H1 (cell line): ENCODE data around the gene TPD52L2. TPM values are rescaled to one million over a fixed set of nuclear protein-coding genes. Genes with fewer than 3 reads are reported as not detected.

ENCODE experiments used
- CTCF ChIA-PET: fragments of 300-600 bp; sonication (Branson Sonifier 250); formaldehyde crosslinking; loops from one replicate; lab custom pipeline; 2021; ENCODE audit not compliant: partially characterized antibody; lab: Charles Lee
- POLR2A ChIA-PET: fragments of 300-600 bp; sonication (Branson Sonifier 250); formaldehyde crosslinking; loops from one replicate; lab custom pipeline; 2021; ENCODE audit warnings: inconsistent platforms; ENCODE audit not compliant: partially characterized antibody; lab: Charles Lee
- DNase-seq, 2 experiments: peaks; one replicate each; pipeline versions ENCODE4 v3.0.0 to v3.0.0-alpha.2; 2010 to 2022; ENCODE audit warnings: low spot score in 2 of 2, low read depth in 1 of 2, mixed read lengths in 1 of 2
- FAIRE-seq: peaks from 2 replicates; lab custom pipeline; 2011; peaks lifted over from hg19 to GRCh38; lab: Jason Lieb, UNC
- H2AFZ ChIP-seq: 2 replicates; pipeline ENCODE4 v1.8.1; 2012; ENCODE audit warnings: low read length, inconsistent platforms
- H2AK5ac ChIP-seq: 2 replicates; pipeline ENCODE4 v1.6.1; 2013; ENCODE audit warnings: low read depth, low read length
- H2BK120ac ChIP-seq: replicated peaks from 2 replicates; pipeline ENCODE3; 2013; ENCODE audit warnings: low read depth, low read length, inconsistent platforms
- H2BK12ac ChIP-seq: 2 replicates; pipeline ENCODE4 v1.6.1; 2013; ENCODE audit warnings: low read depth, low read length
- H2BK15ac ChIP-seq: 2 replicates; pipeline ENCODE4 v1.6.1; 2013; ENCODE audit warnings: low read length
- H2BK20ac ChIP-seq: 2 replicates; pipeline ENCODE4 v1.6.1; 2013; ENCODE audit warnings: low read length
- H2BK5ac ChIP-seq: 2 replicates; pipeline ENCODE4 v1.6.1; 2013; ENCODE audit warnings: low read depth, low read length
- H3K14ac ChIP-seq: 2 replicates; pipeline ENCODE4 v1.6.1; 2013; ENCODE audit warnings: inconsistent platforms; ENCODE audit not compliant: insufficient read length
- H3K18ac ChIP-seq: 2 replicates; pipeline ENCODE4 v1.6.1; 2013; ENCODE audit warnings: low read length; ENCODE audit errors: extremely low read depth
- H3K23ac ChIP-seq: 2 replicates; pipeline ENCODE4 v1.6.1; 2013; ENCODE audit warnings: inconsistent platforms; ENCODE audit not compliant: insufficient read length
- H3K23me2 ChIP-seq: 2 replicates; pipeline ENCODE4 v1.6.1; 2013; ENCODE audit warnings: low read depth, low read length
- H3K27ac ChIP-seq: 2 replicates; pipeline ENCODE4 v1.6.1; 2011; ENCODE audit warnings: low read depth, low read length, inconsistent platforms
- H3K27me3 ChIP-seq, 4 experiments: replicated peaks in 1 of 4; 1 replicate in 1 of 4; 2 replicates in 3 of 4; pipeline versions ENCODE4 v1.6.1 to v1.8.1; 2011 to 2013; ENCODE audit warnings: low read length in 3 of 4, mild to moderate bottlenecking in 3 of 4, inconsistent platforms in 2 of 4, mixed read lengths in 2 of 4, moderate library complexity in 1 of 4; ENCODE audit not compliant: control insufficient read depth in 3 of 4, insufficient read depth in 3 of 4; ENCODE audit errors: extremely low read depth in 1 of 4
- H3K36me3 ChIP-seq, 4 experiments: 2 replicates each; pipeline versions ENCODE4 v1.6.1 to v1.8.1; 2011 to 2013; ENCODE audit warnings: mild to moderate bottlenecking in 4 of 4, low read length in 3 of 4, moderate library complexity in 2 of 4, control low read depth in 1 of 4, inconsistent platforms in 1 of 4; ENCODE audit not compliant: insufficient read depth in 4 of 4, control insufficient read depth in 2 of 4
- H3K4ac ChIP-seq: replicated peaks from 2 replicates; pipeline ENCODE3; 2013; ENCODE audit warnings: low read length, low read depth, mixed read lengths, inconsistent platforms; ENCODE audit not compliant: insufficient read length
- H3K4me1 ChIP-seq, 4 experiments: replicated peaks in 1 of 4; 1 replicate in 1 of 4; 2 replicates in 3 of 4; pipeline versions ENCODE4 v1.6.1 to v1.8.1; 2011 to 2013; ENCODE audit warnings: low read length in 3 of 4, inconsistent platforms in 2 of 4, mixed read lengths in 1 of 4; ENCODE audit not compliant: insufficient read depth in 4 of 4, control insufficient read depth in 3 of 4
- H3K4me2 ChIP-seq, 2 experiments: 2 replicates each; pipeline versions ENCODE4 v1.6.1 to v1.8.1; 2011 to 2013; ENCODE audit warnings: low read depth in 2 of 2, low read length in 2 of 2, control low read depth in 1 of 2, inconsistent platforms in 1 of 2, mild to moderate bottlenecking in 1 of 2; ENCODE audit not compliant: insufficient read depth in 1 of 2
- H3K4me3 ChIP-seq, 4 experiments: fragments of 200-600, 300-600 bp in 1 of 4; sonication (generic), shearing (Covaris generic), sonication (Bioruptor Twin) in 1 of 4; 2 replicates each; pipeline versions ENCODE4 v1.5.1 to v1.8.1; 2011 to 2016; ENCODE audit warnings: low read length in 4 of 4, low read depth in 3 of 4, control low read depth in 2 of 4, inconsistent platforms in 2 of 4, mild to moderate bottlenecking in 2 of 4, mixed read lengths in 1 of 4, moderate library complexity in 1 of 4; ENCODE audit not compliant: insufficient read depth in 2 of 4; ENCODE audit errors: extremely low read depth in 1 of 4
- H3K56ac ChIP-seq: replicated peaks from 2 replicates; pipeline ENCODE3; 2013; ENCODE audit warnings: low read depth, mild to moderate bottlenecking, mixed read lengths, low read length, inconsistent platforms; ENCODE audit not compliant: insufficient read length
- H3K79me1 ChIP-seq: 2 replicates; pipeline ENCODE4 v1.6.1; 2013; ENCODE audit warnings: low read depth, low read length, control low read depth
- H3K79me2 ChIP-seq, 2 experiments: 2 replicates each; pipeline versions ENCODE4 v1.6.1 to v1.8.1; 2012 to 2013; ENCODE audit warnings: low read length in 2 of 2, mild to moderate bottlenecking in 2 of 2, inconsistent platforms in 1 of 2; ENCODE audit not compliant: insufficient read depth in 2 of 2, control insufficient read depth in 1 of 2
- H3K9ac ChIP-seq, 4 experiments: replicated peaks in 1 of 4; 1 replicate in 1 of 4; 2 replicates in 3 of 4; pipeline versions ENCODE4 v1.6.1 to v1.8.1; 2011 to 2013; ENCODE audit warnings: low read depth in 3 of 4, low read length in 3 of 4, control low read depth in 2 of 4, mild to moderate bottlenecking in 2 of 4, moderate library complexity in 2 of 4, inconsistent platforms in 1 of 4; ENCODE audit errors: extremely low read depth in 1 of 4
- H3K9me3 ChIP-seq, 2 experiments: 2 replicates each; pipeline versions ENCODE4 v1.6.1 to v1.8.1; 2012 to 2013; ENCODE audit warnings: mild to moderate bottlenecking in 2 of 2, moderate library complexity in 2 of 2, control low read depth in 1 of 2, inconsistent platforms in 1 of 2, low read depth in 1 of 2, low read length in 1 of 2, mixed read lengths in 1 of 2; ENCODE audit not compliant: insufficient read depth in 2 of 2
- H4K20me1 ChIP-seq, 2 experiments: replicated peaks in 1 of 2; 2 replicates each; pipeline versions ENCODE3 to v1.8.1; 2011 to 2013; ENCODE audit warnings: inconsistent platforms in 2 of 2, low read length in 2 of 2, mild to moderate bottlenecking in 1 of 2; ENCODE audit not compliant: insufficient read depth in 2 of 2, control insufficient read depth in 1 of 2
- H4K5ac ChIP-seq: 2 replicates; pipeline ENCODE4 v1.6.1; 2013; ENCODE audit warnings: low read length, low read depth, mixed read lengths, inconsistent platforms; ENCODE audit not compliant: insufficient read length
- H4K8ac ChIP-seq: 2 replicates; pipeline ENCODE4 v1.8.0; 2013; ENCODE audit warnings: mild to moderate bottlenecking, moderate library complexity, low read length, inconsistent platforms; ENCODE audit not compliant: insufficient read depth; ENCODE audit errors: extremely low read depth
- H4K91ac ChIP-seq: replicated peaks from 2 replicates; pipeline ENCODE3; 2013; ENCODE audit warnings: low read length, mixed read lengths, inconsistent platforms; ENCODE audit not compliant: insufficient read length
- CBX5 ChIP-seq: fragments of 300-800, 300-1000 bp; sonication (generic); IDR thresholded peaks from 2 replicates; pipeline ENCODE4 v1.7.1; 2016; ENCODE audit warnings: antibody characterized with exemption, low read length, low read depth
- CTCF ChIP-seq, 3 experiments: IDR thresholded peaks; 1 replicate in 2 of 3; 2 replicates in 1 of 3; pipeline versions ENCODE4 v1.5.1 to v1.6.1; 2011; ENCODE audit warnings: low read length in 3 of 3, mild to moderate bottlenecking in 3 of 3, inconsistent platforms in 2 of 3, low read depth in 1 of 3, moderate library complexity in 1 of 3; ENCODE audit not compliant: insufficient read depth in 1 of 3; ENCODE audit errors: control extremely low read depth in 1 of 3
- EGR1 ChIP-seq: IDR thresholded peaks from 2 replicates; pipeline ENCODE4 v1.6.1; 2011; ENCODE audit warnings: low read depth, low read length, borderline replicate concordance
- EZH2 ChIP-seq: fragments of 200-600 bp; sonication (generic); IDR thresholded peaks from 2 replicates; pipeline ENCODE4 v1.7.1; 2012; ENCODE audit warnings: low read depth, mild to moderate bottlenecking, moderate library complexity, low read length, inconsistent platforms; ENCODE audit not compliant: severe bottlenecking
- SUZ12 ChIP-seq: fragments of 200-600 bp; sonication (generic); IDR thresholded peaks from 2 replicates; pipeline ENCODE4 v1.6.1; 2012; ENCODE audit warnings: mild to moderate bottlenecking, inconsistent platforms, low read length, moderate library complexity, mixed read lengths
- WGBS, 2 experiments: shearing (Covaris generic) in 1 of 2; methylation state at CpG; one replicate each; pipeline versions ENCODE4 v1.1.6 to v1.1.7; 2013 to 2015; ENCODE audit warnings: low lambda C conversion rate in 2 of 2, mixed read lengths in 2 of 2, inconsistent platforms in 1 of 2, low coverage in 1 of 2, missing lambda C conversion rate in 1 of 2; ENCODE audit not compliant: insufficient replicate concordance in 2 of 2, insufficient coverage in 1 of 2, insufficient read length in 1 of 2; ENCODE audit errors: extremely low coverage in 1 of 2, missing lambda C conversion rate in 1 of 2; 5-methylcytosine and 5-hydroxymethylcytosine counted together
- polyA plus RNA-seq, 7 experiments: library from polyadenylated mRNA; depleted of rRNA in 3 of 7; stranded (reverse) in 5 of 7; unstranded in 2 of 7; fragments of >200 nt in 5 of 7; fragments of 200-250 nt in 2 of 7; gene quantifications; 1 replicate in 5 of 7; 2 replicates in 1 of 7; 4 replicates in 1 of 7; pipeline versions ENCODE4 v1.2.1 to v1.2.3, GENCODE V29; 2011 to 2013; ENCODE audit warnings: missing spikeins in 2 of 7, mixed read lengths in 2 of 7
- total RNA-seq: library from RNA; stranded (reverse); fragmentation: NEBNext Ultra II Directional; extraction: Animal tissue kit (Norgen Biotek cat#: 25700); gene quantifications from 2 replicates; pipeline ENCODE4 v1.2.1, GENCODE V29; 2021

Gene TPD52L2
- total and polyA plus RNA-seq, 2 of the 8 experiments (the other 6 are each of a cell fraction or from before 2014, with no cell fraction given) = 77.1 to 80.2 TPM

- H3K79me2 ChIP-seq = peaks cover 3 to 31% of the 10 kb centered on the region in 2 experiments; a peak in 2 of 4 replicates
- FAIRE-seq = no peak
- H2BK20ac ChIP-seq = no peak overlapping the region
- no peak overlapping the region for H4K91ac ChIP-seq
- TF ChIP-seq SUZ12 (no peak), EZH2 (no peak), EGR1 (no peak), CTCF (IDR thresholded peaks at IDR 0.05; ENCODE audit: control extremely low read depth in 1 of 3, insufficient read depth in 1 of 3, low read depth in 1 of 3, low read length in 3 of 3) (no peak), CBX5 (no peak)
- H3K4me3 ChIP-seq = peak overlapping the region; percentile 57 to 78 (median 60); a peak in 7 of 8 replicates
- peaks cover 3% of the 10 kb centered on the region; the same call in 1 of the 2 replicates for H3K23me2 ChIP-seq
- H3K23ac ChIP-seq = no peak overlapping the region
- peaks cover 0 to 6% (median 4%) of the 10 kb centered on the region in 4 experiments; a peak in 4 of 7 replicates for H3K4me1 ChIP-seq
- H3K36me3 ChIP-seq = peaks cover 5 to 16% (median 8%) of the 10 kb centered on the region in 4 experiments
- no peak overlapping the region for H3K56ac ChIP-seq
- CTCF ChIA-PET = interaction anchor here (0.8 to 4.5 kb wide), 6 partner anchors 12 to 250 kb away, joined by 3 to 12 read pairs (median 3); no protein-coding TSS in a partner anchor
- no peak overlapping the region for H3K14ac ChIP-seq
- H3K9me3 ChIP-seq = no peaks in the 10 kb centered on the region
- H4K8ac ChIP-seq = no peak overlapping the region
- H3K4ac ChIP-seq = no peak overlapping the region
- no peak for DNase-seq
- H2AFZ ChIP-seq = no peak overlapping the region
- H2BK5ac ChIP-seq = no peak overlapping the region
- no peak overlapping the region for H4K5ac ChIP-seq
- H4K20me1 ChIP-seq = peaks cover 10 to 18% of the 10 kb centered on the region in 2 experiments
- no peak overlapping the region for H3K18ac ChIP-seq
- peaks cover 16% of the 10 kb centered on the region; the same call in 1 of the 2 replicates for H3K79me1 ChIP-seq
- no peak overlapping the region for H3K27ac ChIP-seq
- peak overlapping the region; percentile 67 to 80 for H3K4me2 ChIP-seq
- H3K9ac ChIP-seq = no peak overlapping the region; a peak in 1 of 7 replicates
- no peak overlapping the region for H2BK12ac ChIP-seq
- H2BK15ac ChIP-seq = no peak overlapping the region
- no peak overlapping the region for H2AK5ac ChIP-seq
- 38% methylated on average over 6 of the region's 6 CpGs; no CpG with 5 or more reads in 1 of the 2 experiments for WGBS, 2 experiments
- no peak overlapping the region for H2BK120ac ChIP-seq
- H3K27me3 ChIP-seq = no peaks in the 10 kb centered on the region
- POLR2A ChIA-PET = interaction anchor here (0.6 to 4.5 kb wide), 8 partner anchors 11 to 198 kb away, joined by 3 to 23 read pairs (median 4); partner anchors contain the start of genes ABHD16B, PRPF6, TNFRSF6B and TPD52L2
Measured at GRCh38 chr20:63893999-63894357, 28.9 kb downstream of the TPD52L2 start.
